A204.1 (cell line): ENCODE results near the gene PTPRD.

Source experiments
- FAIRE-seq: peaks from 2 replicates; lab custom pipeline; 2012; peaks lifted over from hg19 to GRCh38; lab: Jason Lieb, UNC

Gene PTPRD

GRCh38 chr9:9598723-9599122 lies 1014.1 kb downstream of the PTPRD start:
- FAIRE-seq, result no peak

GRCh38 chr9:9592104-9592503 lies 1020.7 kb downstream of the PTPRD start:
- FAIRE-seq, result peak; percentile 40

- no peak for FAIRE-seq
These were observed 1026.9 kb downstream of the PTPRD start for GRCh38 chr9:9585920-9586319.

- FAIRE-seq, result no peak
These were observed 1038.7 kb downstream of the PTPRD start for GRCh38 chr9:9574080-9574479.

- no peak for FAIRE-seq
These were observed 1047.1 kb downstream of the PTPRD start for GRCh38 chr9:9565700-9566099.

- no peak for FAIRE-seq
These were observed 1049.0 kb downstream of the PTPRD start for GRCh38 chr9:9563817-9564216.

GRCh38 chr9:9560382-9561035 lies 1052.3 kb downstream of the PTPRD start:
- FAIRE-seq, result no peak

- FAIRE-seq, result no peak
These were observed 1053.9 kb downstream of the PTPRD start for GRCh38 chr9:9558907-9559306.

- FAIRE-seq, result no peak
These were observed 1054.9 kb downstream of the PTPRD start for GRCh38 chr9:9557804-9558334.

GRCh38 chr9:9556865-9557803 lies 1055.7 kb downstream of the PTPRD start:
- FAIRE-seq, result no peak

- no peak for FAIRE-seq
These were observed 1060.1 kb downstream of the PTPRD start for GRCh38 chr9:9552665-9553064.

- FAIRE-seq, result no peak
These were observed 1074.0 kb downstream of the PTPRD start for GRCh38 chr9:9538766-9539165.

GRCh38 chr9:9538356-9538755 lies 1074.4 kb downstream of the PTPRD start:
- FAIRE-seq, result no peak

- no peak for FAIRE-seq
These were observed 1076.3 kb downstream of the PTPRD start for GRCh38 chr9:9536523-9536922.

GRCh38 chr9:9523476-9524139 lies 1089.2 kb downstream of the PTPRD start:
- no peak for FAIRE-seq

- no peak for FAIRE-seq
These were observed 1090.4 kb downstream of the PTPRD start for GRCh38 chr9:9522406-9522805.

GRCh38 chr9:9521033-9521779 lies 1091.6 kb downstream of the PTPRD start:
- no peak for FAIRE-seq

- no peak for FAIRE-seq
These were observed 1107.9 kb downstream of the PTPRD start for GRCh38 chr9:9504869-9505268.

GRCh38 chr9:9499546-9499945 lies 1113.3 kb downstream of the PTPRD start:
- no peak for FAIRE-seq

GRCh38 chr9:9498846-9499245 lies 1114.0 kb downstream of the PTPRD start:
- no peak for FAIRE-seq

- FAIRE-seq, result no peak
These were observed 1114.7 kb downstream of the PTPRD start for GRCh38 chr9:9498128-9498527.

- no peak for FAIRE-seq
These were observed 1118.5 kb downstream of the PTPRD start for GRCh38 chr9:9494336-9494735.
